Peyer's patch (tissue), 4 donors: ENCODE measurements around the gene TMEM131.

Experiments used
- CTCF ChIP-seq, 6 experiments: fragments of 450-650 bp in 4 of 6; fragments of 200-600 bp in 2 of 6; sonication (generic) in 1 of 6; IDR thresholded peaks; one replicate each; pipeline ENCODE4 v1.5.1; 2017 to 2019; ENCODE audit warnings: antibody characterized with exemption in 6 of 6, mild to moderate bottlenecking in 3 of 6, moderate library complexity in 1 of 6
- POLR2A ChIP-seq, 2 donors: fragments of 450-650 bp; IDR thresholded peaks; one replicate each; pipeline ENCODE4 v1.5.1; 2017; ENCODE audit warnings: antibody characterized with exemption in 2 of 2, mild to moderate bottlenecking in 2 of 2, moderate library complexity in 2 of 2

GRCh38 chr2:97738179-97739019 is 257.3 kb downstream of the TMEM131 start:
- TF ChIP-seq CTCF (IDR thresholded peaks at IDR 0.05), result no peak
- no peak for TF ChIP-seq POLR2A (IDR thresholded peaks at IDR 0.05)
